Heart left ventricle (tissue), 13 donors: Measurements from ENCODE around the gene LAMA5.

Experiments used
- POLR2A ChIP-seq, 2 donors: fragments of 450-650 bp; IDR thresholded peaks; one replicate each; pipeline ENCODE4 v1.6.1; 2017; ENCODE audit warnings: antibody characterized with exemption in 2 of 2, mild to moderate bottlenecking in 2 of 2, moderate library complexity in 2 of 2
- TF ChIP-seq, protein P1 (sequence below), 12 donors: fragments of 200-600 bp; sonication (generic) in 4 of 12; IDR thresholded peaks; one replicate each; pipeline versions ENCODE4 v1.5.0 to v1.8.0; 2018 to 2022; ENCODE audit warnings: antibody characterized with exemption in 12 of 12, mild to moderate bottlenecking in 5 of 12
- donor health status: ischemic (EF 13 %, LVEDD 7.1; RV severe dilation, severe dysfunction).
- donor health status: DM: no; HTN: yes; CAD: no.
- donor health status: DM: no; HTN: no; CAD: no.
- donor health status: ischemic (EF 25% LVEDD 6.9; RV normal size, moderate dysfunction).
- donor health status: ischemic (EF 25% LVEDD 5.7; RV mildly dilated, moderate dysfunction).
- donor health status: ischemic (EF 35%, LVEDD 5.7; RV mildly dilated, moderate dysfunction).
- donor health status: nonischemic (EF 11% LVEDD 7.7; RV severe dilation, severe dysfunction).
- donor health status: DM: yes; HTN: yes; CAD: no.
- donor health status: PGD.
- donor health status: ischemic (EF 29% LVEDD 5.4; RV normal size, mild dysfunction).
- donor health status: nonischemic (EF 23%, LVEDD 6.1; RV moderate dilation, normal function).

DNA sequence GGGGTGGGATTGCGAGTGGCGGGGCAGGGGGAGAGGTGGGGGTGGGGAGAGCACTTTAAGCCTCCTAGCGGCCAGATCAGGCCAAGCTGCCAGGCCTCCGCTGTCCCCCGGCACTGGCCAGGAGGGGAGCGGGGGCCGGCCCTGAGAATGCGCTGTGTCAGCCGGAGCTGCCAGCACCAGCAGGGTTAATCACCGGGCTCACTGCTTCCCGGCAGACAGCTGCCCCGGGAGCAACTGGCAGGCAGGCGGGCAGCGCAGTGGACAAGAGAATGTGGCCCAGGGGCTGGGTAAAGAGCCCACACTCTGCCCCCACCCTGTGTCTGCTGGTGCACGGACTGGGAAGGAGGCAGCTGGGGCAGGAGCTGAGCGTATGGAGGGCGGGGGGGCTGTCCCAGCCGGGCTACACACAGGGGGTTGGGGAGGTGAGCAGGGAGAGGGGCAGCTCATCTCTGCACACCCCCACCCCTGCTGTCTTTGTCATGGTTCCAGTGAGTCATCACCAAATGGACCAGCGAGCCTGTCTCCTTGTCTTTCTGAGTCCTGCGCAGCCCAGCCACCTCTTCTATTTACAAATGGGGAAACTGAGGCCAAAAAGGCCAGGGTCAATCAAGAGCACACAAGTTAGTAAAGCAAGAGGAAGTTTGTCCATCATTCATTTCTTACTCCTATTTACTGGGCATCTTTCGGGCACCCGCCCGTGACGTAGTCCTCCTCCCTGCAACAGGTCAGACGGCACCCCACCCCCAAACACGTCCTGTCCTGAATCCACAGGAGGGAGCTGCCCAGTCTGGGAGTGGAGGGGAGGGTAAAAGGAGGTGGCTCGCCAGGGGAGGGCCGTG is 2.1 kb upstream of the LAMA5 start:
- TF ChIP-seq, protein P1, sequence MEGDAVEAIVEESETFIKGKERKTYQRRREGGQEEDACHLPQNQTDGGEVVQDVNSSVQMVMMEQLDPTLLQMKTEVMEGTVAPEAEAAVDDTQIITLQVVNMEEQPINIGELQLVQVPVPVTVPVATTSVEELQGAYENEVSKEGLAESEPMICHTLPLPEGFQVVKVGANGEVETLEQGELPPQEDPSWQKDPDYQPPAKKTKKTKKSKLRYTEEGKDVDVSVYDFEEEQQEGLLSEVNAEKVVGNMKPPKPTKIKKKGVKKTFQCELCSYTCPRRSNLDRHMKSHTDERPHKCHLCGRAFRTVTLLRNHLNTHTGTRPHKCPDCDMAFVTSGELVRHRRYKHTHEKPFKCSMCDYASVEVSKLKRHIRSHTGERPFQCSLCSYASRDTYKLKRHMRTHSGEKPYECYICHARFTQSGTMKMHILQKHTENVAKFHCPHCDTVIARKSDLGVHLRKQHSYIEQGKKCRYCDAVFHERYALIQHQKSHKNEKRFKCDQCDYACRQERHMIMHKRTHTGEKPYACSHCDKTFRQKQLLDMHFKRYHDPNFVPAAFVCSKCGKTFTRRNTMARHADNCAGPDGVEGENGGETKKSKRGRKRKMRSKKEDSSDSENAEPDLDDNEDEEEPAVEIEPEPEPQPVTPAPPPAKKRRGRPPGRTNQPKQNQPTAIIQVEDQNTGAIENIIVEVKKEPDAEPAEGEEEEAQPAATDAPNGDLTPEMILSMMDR (IDR thresholded peaks at IDR 0.05): peak in 11 of 12 donors; percentile 26 to 63 (median 39)
- no peak for TF ChIP-seq POLR2A (IDR thresholded peaks at IDR 0.05)
